GM06990 (cell line): ENCODE data around the gene LMX1B.

Experiments used
- DNase-seq: peaks from one replicate; pipeline ENCODE4 v3.0.0-alpha.2; 2011; ENCODE audit not compliant: insufficient read length; ENCODE audit errors: extremely low read depth
- H3K27me3 ChIP-seq: replicated peaks from 2 replicates; pipeline ENCODE4 v1.6.0; 2011; ENCODE audit warnings: low read length; ENCODE audit not compliant: control insufficient read depth, insufficient read depth
- H3K36me3 ChIP-seq: 2 replicates; pipeline ENCODE4 v1.5.1; 2011; ENCODE audit warnings: low read length; ENCODE audit not compliant: control insufficient read depth, insufficient read depth
- H3K4me3 ChIP-seq: replicated peaks from 2 replicates; pipeline ENCODE4 v1.5.1; 2011; ENCODE audit warnings: low read depth, mild to moderate bottlenecking, control low read depth, low read length
- TF ChIP-seq, protein P1 (sequence below): IDR thresholded peaks from 2 replicates; pipeline ENCODE4 v1.5.1; 2011; ENCODE audit warnings: low read length, control low read depth, mild to moderate bottlenecking, inconsistent platforms; ENCODE audit not compliant: insufficient read depth, poor library complexity, severe bottlenecking

The LMX1B gene

DNA sequence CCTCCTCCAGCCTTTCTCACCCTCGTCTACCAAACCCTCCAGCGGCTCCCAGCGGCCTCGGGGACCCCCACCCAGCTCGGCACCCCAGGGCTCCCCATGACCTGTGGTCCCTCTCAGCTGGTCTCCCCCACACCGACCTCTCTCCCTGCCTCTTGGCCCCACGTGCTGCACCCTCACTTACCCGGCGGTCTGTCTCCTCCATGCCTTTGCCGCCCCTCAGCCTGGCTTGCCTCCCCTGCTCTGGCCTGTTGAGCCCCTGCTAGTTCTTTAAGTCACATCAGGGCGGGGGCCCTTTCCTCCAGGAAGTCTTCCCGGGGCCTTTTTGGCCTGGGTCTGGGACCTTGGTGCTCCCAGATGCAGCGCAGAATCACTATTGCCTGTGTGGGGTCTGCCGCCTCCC, 81.5 kb downstream of the LMX1B start:
- TF ChIP-seq, protein P1, sequence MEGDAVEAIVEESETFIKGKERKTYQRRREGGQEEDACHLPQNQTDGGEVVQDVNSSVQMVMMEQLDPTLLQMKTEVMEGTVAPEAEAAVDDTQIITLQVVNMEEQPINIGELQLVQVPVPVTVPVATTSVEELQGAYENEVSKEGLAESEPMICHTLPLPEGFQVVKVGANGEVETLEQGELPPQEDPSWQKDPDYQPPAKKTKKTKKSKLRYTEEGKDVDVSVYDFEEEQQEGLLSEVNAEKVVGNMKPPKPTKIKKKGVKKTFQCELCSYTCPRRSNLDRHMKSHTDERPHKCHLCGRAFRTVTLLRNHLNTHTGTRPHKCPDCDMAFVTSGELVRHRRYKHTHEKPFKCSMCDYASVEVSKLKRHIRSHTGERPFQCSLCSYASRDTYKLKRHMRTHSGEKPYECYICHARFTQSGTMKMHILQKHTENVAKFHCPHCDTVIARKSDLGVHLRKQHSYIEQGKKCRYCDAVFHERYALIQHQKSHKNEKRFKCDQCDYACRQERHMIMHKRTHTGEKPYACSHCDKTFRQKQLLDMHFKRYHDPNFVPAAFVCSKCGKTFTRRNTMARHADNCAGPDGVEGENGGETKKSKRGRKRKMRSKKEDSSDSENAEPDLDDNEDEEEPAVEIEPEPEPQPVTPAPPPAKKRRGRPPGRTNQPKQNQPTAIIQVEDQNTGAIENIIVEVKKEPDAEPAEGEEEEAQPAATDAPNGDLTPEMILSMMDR = no peak
- H3K27me3 ChIP-seq = peaks cover 3% of the 10 kb centered on the region
- H3K4me3 ChIP-seq = no peak overlapping the region
- DNase-seq = no peak
- no peaks in the 10 kb centered on the region for H3K36me3 ChIP-seq

DNA sequence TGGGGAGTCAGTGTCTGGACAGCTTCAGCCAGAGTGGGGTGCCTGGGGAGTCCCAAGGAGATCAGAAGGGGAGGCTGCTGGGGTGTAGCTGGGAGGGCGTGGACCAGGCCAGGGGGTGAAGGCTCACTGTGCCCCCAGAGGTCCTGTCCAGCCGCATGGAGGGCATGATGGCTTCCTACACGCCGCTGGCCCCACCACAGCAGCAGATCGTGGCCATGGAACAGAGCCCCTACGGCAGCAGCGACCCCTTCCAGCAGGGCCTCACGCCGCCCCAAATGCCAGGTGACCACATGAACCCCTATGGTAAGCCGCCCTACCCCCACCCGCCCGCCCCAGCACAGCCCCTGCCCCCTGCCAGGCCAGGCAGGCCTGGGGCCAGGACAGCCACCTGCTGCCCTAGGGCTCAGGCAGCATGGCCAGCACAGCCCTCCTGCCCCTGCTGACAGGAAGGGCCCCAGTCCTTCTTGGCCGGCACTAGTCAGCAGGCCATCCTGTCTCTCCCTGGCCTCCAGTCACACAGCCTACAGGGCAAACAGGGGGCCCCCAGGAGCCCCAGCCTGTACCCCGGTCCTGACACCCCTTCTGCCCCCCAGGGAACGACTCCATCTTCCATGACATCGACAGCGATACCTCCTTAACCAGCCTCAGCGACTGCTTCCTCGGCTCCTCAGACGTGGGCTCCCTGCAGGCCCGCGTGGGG, 82.1 kb downstream of the LMX1B start:
- Histone ChIP-seq H3K36me3 (no peaks in the 10 kb centered on the region), H3K4me3 (no peak overlapping the region), H3K27me3 (peaks cover 3% of the 10 kb centered on the region)
- TF ChIP-seq, protein P1 = no peak
- DNase-seq = no peak

DNA sequence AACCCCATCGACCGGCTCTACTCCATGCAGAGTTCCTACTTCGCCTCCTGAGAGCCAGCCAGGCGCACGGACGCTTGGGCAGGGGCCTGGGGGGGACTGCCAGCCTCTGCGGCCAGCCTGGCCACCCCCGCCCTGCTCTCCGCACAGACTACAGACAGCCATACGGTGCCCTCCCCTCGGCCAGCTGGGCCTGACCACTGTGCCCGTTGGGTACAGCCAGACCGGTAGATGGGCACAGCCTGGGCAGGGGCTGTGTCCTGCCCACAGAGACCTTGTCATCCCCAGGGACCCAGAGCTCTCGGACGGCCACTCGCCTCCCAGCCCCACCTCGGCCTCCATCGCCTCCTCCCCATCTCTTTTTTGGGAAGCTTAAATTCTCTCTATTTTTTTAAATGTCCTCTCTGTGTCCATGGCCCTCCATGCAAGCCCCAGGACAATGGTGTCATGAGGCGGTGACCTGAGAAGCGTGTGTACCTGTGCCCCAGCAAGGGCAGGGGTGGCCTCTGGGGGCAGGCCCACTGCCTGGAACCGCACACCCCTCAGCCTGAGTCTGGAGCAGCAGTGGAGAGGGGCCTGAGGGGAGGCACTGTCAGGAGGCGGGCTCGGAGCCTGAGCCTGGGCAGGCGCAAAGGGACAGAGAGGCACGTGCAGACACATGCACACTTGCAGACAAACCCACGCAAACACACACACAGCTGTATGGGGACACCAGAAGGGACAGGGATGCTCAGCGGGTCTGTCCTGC, 82.8 kb downstream of the LMX1B start:
- DNase-seq = no peak
- H3K27me3 ChIP-seq = peaks cover 3% of the 10 kb centered on the region
- no peak overlapping the region for H3K4me3 ChIP-seq
- H3K36me3 ChIP-seq = no peaks in the 10 kb centered on the region
- TF ChIP-seq, protein P1 = no peak

DNA sequence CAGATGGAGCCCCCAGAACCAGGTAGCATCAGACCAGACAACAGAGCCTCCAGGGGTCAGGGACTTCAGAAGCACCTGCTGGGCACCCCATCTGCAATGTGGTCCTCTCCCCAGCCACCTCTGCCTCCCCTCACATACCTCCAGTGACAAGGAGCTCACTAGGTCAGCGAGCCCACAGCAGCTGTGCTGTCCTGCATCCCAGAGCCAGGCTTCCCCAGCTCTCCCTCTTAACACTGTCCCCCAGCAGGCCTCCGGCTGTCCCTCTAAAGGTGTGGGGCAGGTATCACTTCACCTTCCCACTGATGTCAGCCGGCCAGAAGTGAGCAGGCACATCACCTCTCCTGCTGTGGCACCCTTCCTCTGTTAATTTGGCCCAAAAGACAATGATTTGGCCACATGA, 83.6 kb downstream of the LMX1B start:
- Histone ChIP-seq H3K4me3 (no peak overlapping the region), H3K27me3 (peaks cover 3% of the 10 kb centered on the region), H3K36me3 (no peaks in the 10 kb centered on the region)
- TF ChIP-seq, protein P1 = no peak
- DNase-seq = no peak

DNA sequence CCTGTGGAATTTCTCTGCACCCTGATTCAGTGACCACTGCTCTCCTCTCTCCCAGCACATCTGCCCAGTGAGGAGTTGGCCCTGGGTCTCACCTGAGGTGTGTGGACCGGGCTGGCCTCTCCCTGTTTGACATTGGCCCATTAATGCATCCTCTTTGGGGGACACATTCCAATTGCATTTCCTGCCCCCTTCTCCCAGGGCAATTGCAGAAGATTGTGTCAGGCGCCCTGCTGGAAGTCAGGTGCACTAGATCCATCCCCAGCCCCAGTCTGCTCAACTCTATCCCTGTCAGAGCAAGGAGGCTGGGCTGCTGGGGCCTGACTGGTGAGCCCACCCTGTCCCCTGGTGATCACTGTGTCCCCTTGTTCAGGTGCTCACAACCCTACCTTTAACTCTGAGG, 84.5 kb downstream of the LMX1B start:
- Histone ChIP-seq H3K27me3 (peaks cover 3% of the 10 kb centered on the region), H3K4me3 (no peak overlapping the region), H3K36me3 (no peaks in the 10 kb centered on the region)
- DNase-seq = no peak
- TF ChIP-seq, protein P1 = no peak
